Parathyroid adenoma (tissue), 2 donors: ENCODE measurements around the gene HSF2.

ENCODE experiments used
- H2AFZ ChIP-seq: fragments of 300-600 bp; sonication (generic); one replicate; pipeline ENCODE4 v1.7.0; 2017; ENCODE audit warnings: antibody characterized with exemption, mild to moderate bottlenecking
- H3K27ac ChIP-seq: fragments of 300-600 bp; sonication (generic); one replicate; pipeline ENCODE4 v1.7.0; 2017
- H3K27me3 ChIP-seq: fragments of 300-600 bp; sonication (generic); one replicate; pipeline ENCODE4 v1.7.0; 2017; ENCODE audit warnings: low read length; ENCODE audit not compliant: control insufficient read depth, insufficient read depth
- H3K36me3 ChIP-seq: fragments of 300-600 bp; sonication (generic); one replicate; pipeline ENCODE4 v1.7.0; 2017; ENCODE audit warnings: low read length; ENCODE audit not compliant: control insufficient read depth, insufficient read depth
- H3K4me1 ChIP-seq: fragments of 300-600 bp; sonication (generic); one replicate; pipeline ENCODE4 v1.7.0; 2017; ENCODE audit warnings: control low read depth
- H3K4me2 ChIP-seq: fragments of 300-600 bp; sonication (generic); one replicate; pipeline ENCODE4 v1.7.0; 2017; ENCODE audit warnings: low read length
- H3K4me3 ChIP-seq: fragments of 300-600 bp; sonication (generic); one replicate; pipeline ENCODE4 v1.7.0; 2017; ENCODE audit warnings: low read depth, low read length
- H3K79me2 ChIP-seq: fragments of 300-600 bp; sonication (generic); one replicate; pipeline ENCODE4 v1.7.0; 2017; ENCODE audit warnings: control low read depth
- H3K9ac ChIP-seq: fragments of 300-600 bp; sonication (generic); one replicate; pipeline ENCODE4 v1.7.0; 2017; ENCODE audit warnings: mild to moderate bottlenecking
- H3K9me3 ChIP-seq: fragments of 300-600 bp; sonication (generic); one replicate; pipeline ENCODE4 v1.7.0; 2017; ENCODE audit warnings: low read length; ENCODE audit not compliant: control insufficient read depth
- TF ChIP-seq, protein P1 (sequence below): fragments of 300-600 bp; sonication (generic); IDR thresholded peaks from one replicate; pipeline ENCODE4 v1.7.0; 2017; ENCODE audit warnings: antibody characterized with exemption, mild to moderate bottlenecking
- donor health status: primary hyperparathyroidism.

The HSF2 gene

DNA sequence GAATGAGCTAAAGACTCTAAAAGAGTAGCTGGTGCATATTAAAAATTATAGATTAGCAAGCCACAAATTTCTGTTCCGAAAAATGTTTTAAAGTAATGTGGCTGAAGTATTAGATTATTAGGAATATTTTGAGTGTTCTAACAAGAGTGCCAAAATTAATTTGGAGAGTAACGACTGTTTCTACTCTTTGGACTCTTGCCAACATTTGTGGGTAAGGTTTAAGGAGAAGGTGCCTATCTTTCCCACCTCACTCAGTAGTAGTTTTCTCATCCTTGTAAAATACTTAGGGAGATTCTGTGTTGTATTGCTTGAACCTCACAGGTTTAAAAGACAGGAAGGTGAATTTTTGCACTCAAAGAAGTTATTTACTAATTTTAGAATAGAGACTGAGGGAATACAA lies 5.0 kb downstream of the HSF2 start:
- Histone ChIP-seq H3K36me3 (no peaks in the 10 kb centered on the region), H3K4me3 (no peak overlapping the region), H3K4me2 (no peak overlapping the region), H3K27me3 (no peaks in the 10 kb centered on the region), H3K79me2 (peaks cover 30% of the 10 kb centered on the region), H3K9me3 (no peaks in the 10 kb centered on the region), H2AFZ (no peak overlapping the region), H3K9ac (no peak overlapping the region), H3K27ac (no peak overlapping the region), H3K4me1 (peaks cover 3% of the 10 kb centered on the region)
- TF ChIP-seq, protein P1, sequence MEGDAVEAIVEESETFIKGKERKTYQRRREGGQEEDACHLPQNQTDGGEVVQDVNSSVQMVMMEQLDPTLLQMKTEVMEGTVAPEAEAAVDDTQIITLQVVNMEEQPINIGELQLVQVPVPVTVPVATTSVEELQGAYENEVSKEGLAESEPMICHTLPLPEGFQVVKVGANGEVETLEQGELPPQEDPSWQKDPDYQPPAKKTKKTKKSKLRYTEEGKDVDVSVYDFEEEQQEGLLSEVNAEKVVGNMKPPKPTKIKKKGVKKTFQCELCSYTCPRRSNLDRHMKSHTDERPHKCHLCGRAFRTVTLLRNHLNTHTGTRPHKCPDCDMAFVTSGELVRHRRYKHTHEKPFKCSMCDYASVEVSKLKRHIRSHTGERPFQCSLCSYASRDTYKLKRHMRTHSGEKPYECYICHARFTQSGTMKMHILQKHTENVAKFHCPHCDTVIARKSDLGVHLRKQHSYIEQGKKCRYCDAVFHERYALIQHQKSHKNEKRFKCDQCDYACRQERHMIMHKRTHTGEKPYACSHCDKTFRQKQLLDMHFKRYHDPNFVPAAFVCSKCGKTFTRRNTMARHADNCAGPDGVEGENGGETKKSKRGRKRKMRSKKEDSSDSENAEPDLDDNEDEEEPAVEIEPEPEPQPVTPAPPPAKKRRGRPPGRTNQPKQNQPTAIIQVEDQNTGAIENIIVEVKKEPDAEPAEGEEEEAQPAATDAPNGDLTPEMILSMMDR, result no peak

DNA sequence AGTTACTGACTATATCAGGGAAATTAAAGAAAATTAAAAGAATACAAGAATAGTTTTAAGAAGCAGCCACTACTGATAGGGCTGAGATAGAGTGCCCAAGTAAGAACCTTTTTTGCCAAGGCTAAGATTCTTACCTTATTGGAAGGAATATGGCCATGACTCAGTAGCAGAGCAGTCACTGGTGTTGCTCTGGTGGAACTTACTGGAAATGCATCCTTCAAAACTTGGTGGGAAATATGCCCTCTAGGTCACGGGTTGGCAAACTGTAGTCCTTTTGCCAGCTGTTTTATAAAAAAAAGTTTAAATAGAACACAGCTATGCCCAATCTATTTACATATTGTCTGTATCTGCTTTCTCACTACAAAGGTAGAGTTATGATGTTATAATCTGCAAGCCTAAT lies 6.0 kb downstream of the HSF2 start:
- Histone ChIP-seq H3K4me3 (no peak overlapping the region), H2AFZ (no peak overlapping the region), H3K4me2 (no peak overlapping the region), H3K9ac (no peak overlapping the region), H3K27ac (no peak overlapping the region), H3K36me3 (no peaks in the 10 kb centered on the region), H3K79me2 (peaks cover 23% of the 10 kb centered on the region), H3K9me3 (no peaks in the 10 kb centered on the region), H3K27me3 (no peaks in the 10 kb centered on the region), H3K4me1 (peaks cover 3% of the 10 kb centered on the region)
- TF ChIP-seq, protein P1, result no peak

DNA sequence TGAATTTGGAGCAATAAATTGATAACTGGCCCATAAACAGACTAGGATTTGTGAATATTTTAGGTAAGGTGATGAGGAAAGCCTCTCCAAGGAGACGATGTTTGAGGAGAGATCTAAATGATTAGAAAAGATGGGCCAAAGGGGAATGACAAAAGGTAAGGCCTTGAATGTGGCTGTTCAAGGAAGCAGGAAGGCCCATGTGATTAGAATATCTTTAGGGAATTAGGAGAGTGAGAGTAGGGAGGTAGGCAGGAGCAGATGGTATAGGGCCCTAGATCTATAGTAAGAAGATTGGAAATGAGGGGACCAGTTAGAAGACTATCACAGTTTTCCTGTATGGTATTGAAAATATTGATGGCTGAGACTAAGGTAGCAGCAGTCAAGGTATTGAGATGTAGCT lies 6.7 kb downstream of the HSF2 start:
- peaks cover 21% of the 10 kb centered on the region for H3K79me2 ChIP-seq
- TF ChIP-seq, protein P1, result no peak
- H3K4me1 ChIP-seq, result no peaks in the 10 kb centered on the region

DNA sequence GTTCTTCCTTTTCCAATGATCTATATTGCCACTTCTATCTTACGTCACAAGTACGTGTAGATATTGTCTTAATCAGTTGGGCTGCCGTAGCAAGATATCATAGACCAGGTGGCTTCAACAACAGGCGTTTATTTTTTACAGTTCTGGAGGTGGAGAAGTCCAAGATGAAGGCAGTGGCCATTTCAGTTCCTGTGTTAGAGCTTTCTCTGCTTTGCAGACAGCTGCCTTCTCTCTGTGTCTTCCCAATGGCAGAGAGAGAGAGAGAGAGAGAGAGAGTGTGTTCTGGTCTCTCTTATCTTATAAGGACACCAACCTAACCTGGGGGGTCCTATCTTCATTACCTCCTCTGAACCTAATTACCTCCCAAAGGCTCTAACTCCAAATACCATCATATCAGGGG lies 8.3 kb downstream of the HSF2 start:
- H3K4me3 ChIP-seq, result no peak overlapping the region
- TF ChIP-seq, protein P1, result no peak
- H3K27ac ChIP-seq, result no peak overlapping the region
- H3K36me3 ChIP-seq, result no peaks in the 10 kb centered on the region
- H3K9ac ChIP-seq, result no peak overlapping the region
- no peak overlapping the region for H3K4me2 ChIP-seq
- H3K27me3 ChIP-seq, result no peaks in the 10 kb centered on the region
- H3K9me3 ChIP-seq, result no peaks in the 10 kb centered on the region
- no peaks in the 10 kb centered on the region for H3K4me1 ChIP-seq
- H3K79me2 ChIP-seq, result peaks cover 12% of the 10 kb centered on the region
- no peak overlapping the region for H2AFZ ChIP-seq

More for the DNA sequence above, 6.7 kb downstream of the HSF2 start:
- H3K4me2 ChIP-seq, result no peak overlapping the region
- no peak overlapping the region for H2AFZ ChIP-seq
- no peaks in the 10 kb centered on the region for H3K27me3 ChIP-seq
- no peak overlapping the region for H3K9ac ChIP-seq
- H3K36me3 ChIP-seq, result no peaks in the 10 kb centered on the region
- H3K4me3 ChIP-seq, result no peak overlapping the region
- no peaks in the 10 kb centered on the region for H3K9me3 ChIP-seq
- no peak overlapping the region for H3K27ac ChIP-seq

DNA sequence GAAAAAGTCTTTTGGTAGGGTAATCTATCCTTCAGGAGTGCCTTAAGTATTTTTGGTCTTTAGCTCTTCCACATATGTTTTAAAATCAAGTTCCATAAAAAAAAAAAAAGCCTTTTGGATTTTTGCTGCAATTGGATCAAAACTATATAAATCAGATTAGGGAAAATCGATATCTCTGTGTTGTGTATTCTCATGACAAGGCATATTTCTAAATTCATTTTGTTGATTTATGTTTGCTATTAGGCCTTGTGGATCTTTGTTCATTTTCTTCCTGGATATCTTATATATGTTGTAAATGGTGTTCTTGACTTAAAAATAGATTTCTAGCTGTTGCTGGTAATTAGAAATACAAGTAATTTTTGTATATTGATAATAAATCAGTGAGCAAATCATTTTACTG lies 8.8 kb downstream of the HSF2 start:
- Histone ChIP-seq H3K27me3 (no peaks in the 10 kb centered on the region), H3K4me1 (no peaks in the 10 kb centered on the region), H3K36me3 (no peaks in the 10 kb centered on the region), H3K9ac (no peak overlapping the region), H3K9me3 (no peaks in the 10 kb centered on the region), H3K79me2 (peaks cover 12% of the 10 kb centered on the region), H3K27ac (no peak overlapping the region), H2AFZ (no peak overlapping the region), H3K4me3 (no peak overlapping the region), H3K4me2 (no peak overlapping the region)
- TF ChIP-seq, protein P1, result no peak
